GM12878 (cell line): ENCODE measurements around the gene WBP2NL. TPM values are rescaled to one million over a fixed set of nuclear protein-coding genes. Genes with fewer than 3 reads are reported as not detected.

Experiments used
- ATAC-seq: fragments of 200-7000 bp; cut with Tn5 transposase; 3 replicates; pipeline ENCODE4 v1.9.1; 2020; ENCODE audit warnings: mild to moderate bottlenecking, moderate library complexity
- BruUV-seq: library from RNA; stranded (reverse); fragments of 400-500 nt; replicated peaks from 2 replicates; lab custom pipeline; 2021; lab: Mats Ljungman, UMichigan
- CTCF ChIA-PET: fragments of 300-600 bp; sonication (Branson Sonifier 250); formaldehyde crosslinking; extraction: SDS; loops from one replicate; lab custom pipeline; 2021; ENCODE audit warnings: inconsistent platforms; lab: Yijun Ruan, JAX
- POLR2A ChIA-PET: fragments of 350-600 bp; formaldehyde crosslinking; extraction: SDS; loops from one replicate; lab custom pipeline; 2021; ENCODE audit warnings: inconsistent platforms; lab: Charles Lee
- RAD21 ChIA-PET: fragments of 300-600 bp; sonication (Branson Sonifier 250); formaldehyde crosslinking; loops from one replicate; lab custom pipeline; 2023; ENCODE audit warnings: antibody characterized with exemption; ENCODE audit not compliant: unreplicated experiment; lab: Charles Lee
- SMC1A ChIA-PET: fragments of 300-600 bp; sonication (Branson Sonifier 250); formaldehyde crosslinking; loops from one replicate; lab custom pipeline; 2023; ENCODE audit not compliant: unreplicated experiment, uncharacterized antibody; lab: Charles Lee
- DNase-seq: peaks from one replicate; pipeline ENCODE4 v3.0.0-alpha.2; 2011; ENCODE audit warnings: low read depth, low spot score
- FAIRE-seq: peaks from 3 replicates; lab custom pipeline; 2011; peaks lifted over from hg19 to GRCh38; lab: Jason Lieb, UNC
- H2AFZ ChIP-seq: 2 replicates; pipeline ENCODE4 v1.6.0; 2011; ENCODE audit warnings: low read depth, low read length, control low read depth; ENCODE audit not compliant: control insufficient read depth
- H3K27ac ChIP-seq: 2 replicates; pipeline ENCODE4 v1.5.1; 2011; ENCODE audit warnings: control low read depth; ENCODE audit not compliant: control insufficient read depth, insufficient read depth
- H3K27me3 ChIP-seq, 2 experiments: replicated peaks in 1 of 2; 2 replicates each; pipeline versions ENCODE4 v1.6.0 to v1.6.1; 2011; ENCODE audit warnings: low read length in 1 of 2; ENCODE audit not compliant: control insufficient read depth in 2 of 2, insufficient read depth in 2 of 2
- H3K36me3 ChIP-seq, 2 experiments: 2 replicates each; pipeline ENCODE4 v1.5.1; 2011; ENCODE audit warnings: low read length in 1 of 2; ENCODE audit not compliant: control insufficient read depth in 2 of 2, insufficient read depth in 2 of 2
- H3K4me1 ChIP-seq: 2 replicates; pipeline ENCODE4 v1.6.1; 2011; ENCODE audit warnings: mild to moderate bottlenecking, low read length, moderate library complexity, mixed read lengths; ENCODE audit not compliant: control insufficient read depth, insufficient read depth
- H3K4me2 ChIP-seq: 2 replicates; pipeline ENCODE4 v1.6.0; 2011; ENCODE audit warnings: control low read depth; ENCODE audit not compliant: control insufficient read depth, insufficient read depth
- H3K4me3 ChIP-seq: fragments of 200-600 bp; sonication (generic); 2 replicates; pipeline ENCODE4 v1.5.1; 2016
- H3K79me2 ChIP-seq: 2 replicates; pipeline ENCODE4 v1.6.0; 2011; ENCODE audit warnings: low read length; ENCODE audit not compliant: control insufficient read depth, insufficient read depth
- H3K9ac ChIP-seq: 2 replicates; pipeline ENCODE4 v1.8.0; 2011; ENCODE audit warnings: low read length, control low read depth, mixed read lengths; ENCODE audit not compliant: control insufficient read depth, insufficient read depth
- H3K9me3 ChIP-seq: replicated peaks from 3 replicates; pipeline ENCODE4 v1.5.1; 2011; ENCODE audit warnings: mild to moderate bottlenecking, low read length; ENCODE audit not compliant: control insufficient read depth, insufficient read depth
- H4K20me1 ChIP-seq: 2 replicates; pipeline ENCODE4 v1.6.0; 2011; ENCODE audit not compliant: control insufficient read depth, insufficient read depth
- CTCF ChIP-seq, 3 experiments: IDR thresholded peaks in 2 of 3; conservative IDR thresholded peaks in 1 of 3; 2 replicates each; pipeline ENCODE4 v1.5.1; 2011; ENCODE audit warnings: low read depth in 3 of 3, low read length in 3 of 3, mild to moderate bottlenecking in 3 of 3, control low read depth in 2 of 3, moderate library complexity in 2 of 3, inconsistent platforms in 1 of 3, mixed read lengths in 1 of 3; ENCODE audit not compliant: control insufficient read depth in 2 of 3, insufficient read depth in 1 of 3; ENCODE audit errors: extremely low read depth in 1 of 3
- POLR2AphosphoS5 ChIP-seq: IDR thresholded peaks from 2 replicates; pipeline ENCODE4 v1.6.1; 2011; ENCODE audit warnings: mild to moderate bottlenecking, low read length, inconsistent platforms
- SP1 ChIP-seq: IDR thresholded peaks from one replicate; pipeline ENCODE4 v1.6.1; 2011; ENCODE audit warnings: low read depth, low read length
- WGBS: methylation state at CpG from one replicate; pipeline ENCODE4 v1.1.6; 2016; ENCODE audit warnings: low lambda C conversion rate; ENCODE audit not compliant: insufficient replicate concordance, insufficient coverage; ENCODE audit errors: missing lambda C conversion rate; 5-methylcytosine and 5-hydroxymethylcytosine counted together
- in situ Hi-C: fragments of 300-500 bp; cut with MboI; formaldehyde crosslinking; loops from 9 replicates; pipeline ENCODE4 v1.14.3; 2018; ENCODE audit warnings: mixed read lengths
- intact Hi-C: fragments of 100-400 bp; cut with micrococcal nuclease; formaldehyde crosslinking; loops from one replicate; pipeline ENCODE4 v1.14.2; 2022; ENCODE audit not compliant: unreplicated experiment
- polyA plus RNA-seq, 11 experiments: library from polyadenylated mRNA; depleted of rRNA in 4 of 11; unstranded in 6 of 11; stranded (reverse) in 5 of 11; fragments of >200 nt; fragmentation: Nextera tagmentation in 4 of 11; fragmentation: Illumina TruSeq in 1 of 11; extraction: Ambion mirVana in 4 of 11; extraction: Trizol in 1 of 11; gene quantifications; 1 replicate in 1 of 11; 2 replicates in 10 of 11; pipeline versions ENCODE4 v1.2.1 to v1.2.3, GENCODE V29; 2011 to 2016; ENCODE audit warnings: inconsistent platforms in 2 of 11, missing spikeins in 2 of 11, low read depth in 1 of 11
- total RNA-seq, 4 experiments: library from RNA; depleted of rRNA in 3 of 4; stranded (reverse); fragments of >200 nt in 3 of 4; fragmentation: Illumina TruSeq in 1 of 4; extraction: Trizol in 1 of 4; gene quantifications; 2 replicates each; pipeline versions ENCODE4 v1.2.1 to v1.2.3, GENCODE V29; 2013 to 2021

WBP2NL gene
- total and polyA plus RNA-seq, 10 of the 15 experiments (the other 5 are each of a cell fraction or from before 2014, with no cell fraction given) = 0.46 to 1.9 (median 1.3) TPM

- Histone ChIP-seq H3K4me2 (no peak overlapping the region), H4K20me1 (peaks cover 2% of the 10 kb centered on the region; the same call in 1 of the 2 replicates), H3K4me3 (no peak overlapping the region), H3K27ac (no peak overlapping the region), H3K4me1 (peaks cover 19% of the 10 kb centered on the region), H3K36me3 (peaks cover 0 to 5% of the 10 kb centered on the region in 2 experiments; a peak in 2 of 4 replicates), H3K9me3 (no peaks in the 10 kb centered on the region), H2AFZ (no peak overlapping the region), H3K9ac (no peak overlapping the region), H3K79me2 (peaks cover 10% of the 10 kb centered on the region), H3K27me3 (no peaks in the 10 kb centered on the region)
- ChIA-PET RAD21 (no interaction called here), SMC1A (no interaction called here), POLR2A (no interaction called here), CTCF (no interaction called here)
- intact Hi-C loops = loop anchor here (5.0 kb wide), 1 partner anchor 105 kb away; the partner anchor contains the start of gene SEPTIN3
- ATAC-seq = no peak
- BruUV-seq = no TSS peak
- in situ Hi-C loops = no loop called here
- DNase-seq = no peak
- no peak for FAIRE-seq
- TF ChIP-seq CTCF (IDR thresholded peaks at IDR 0.05 in 2 of 3, conservative IDR thresholded peaks at IDR 0.05 in 1 of 3; ENCODE audit: control insufficient read depth in 2 of 3, extremely low read depth in 1 of 3, insufficient read depth in 1 of 3, low read depth in 3 of 3, low read length in 3 of 3) = peak in 1 of 3 experiments; percentile 25; a peak in 1 of 6 replicates
- no peak for TF ChIP-seq POLR2AphosphoS5
- WGBS = 81% methylated on average over 7 of the region's 8 CpGs
These were observed 74.2 kb downstream of the WBP2NL start for GRCh38 chr22:42072606-42073330.

GRCh38 chr22:42073621-42074041 is 75.0 kb downstream of the WBP2NL start:
- Histone ChIP-seq H4K20me1 (no peaks in the 10 kb centered on the region), H3K27me3 (no peaks in the 10 kb centered on the region), H3K4me2 (peak overlapping the region; percentile 92; the same call in 1 of the 2 replicates), H3K79me2 (peaks cover 10% of the 10 kb centered on the region), H3K4me1 (peaks cover 18% of the 10 kb centered on the region), H3K4me3 (0 out of 2 replicates have a peak overlapping the region, but pooled peaks have one; percentile 59), H2AFZ (peak overlapping the region; percentile 84), H3K9ac (peak overlapping the region; percentile 62), H3K9me3 (no peaks in the 10 kb centered on the region), H3K36me3 (no peaks in the 10 kb centered on the region), H3K27ac (no peak overlapping the region)
- ChIA-PET SMC1A (no interaction called here), POLR2A (no interaction called here), CTCF (no interaction called here), RAD21 (no interaction called here)
- intact Hi-C loops = loop anchor here (5.0 kb wide), 1 partner anchor 106 kb away; the partner anchor contains the start of gene SEPTIN3
- no peak for DNase-seq
- WGBS = 89% methylated on average over 11 of the region's 14 CpGs
- no TSS peak for BruUV-seq
- no peak for FAIRE-seq
- TF ChIP-seq SP1 = no peak
- in situ Hi-C loops = no loop called here
- ATAC-seq = no peak
